GM23338 (cell line): ENCODE data around the gene RCOR1. TPM values are rescaled to one million over a fixed set of nuclear protein-coding genes. Genes with fewer than 3 reads are reported as not detected.

ENCODE experiments used
- ATAC-seq: fragments of 200-7000 bp; cut with Tn5 transposase; 3 replicates; pipeline ENCODE4 v1.9.1; 2020
- DNase-seq: peaks from one replicate; pipeline ENCODE4 v3.0.0-alpha.2; 2015; ENCODE audit warnings: low spot score
- H2AFZ ChIP-seq: fragments of 200-600 bp; sonication (generic); 2 replicates; pipeline ENCODE4 v1.8.0; 2016; ENCODE audit warnings: antibody characterized with exemption, mild to moderate bottlenecking, moderate library complexity
- H3F3A ChIP-seq: fragments of 200-600 bp; sonication (generic); replicated peaks from 2 replicates; pipeline ENCODE4 v1.8.0; 2017; ENCODE audit warnings: antibody characterized with exemption, mixed run types, low read depth
- H3K27ac ChIP-seq: fragments of 200-600 bp; sonication (generic); 2 replicates; pipeline ENCODE4 v1.6.1; 2016; ENCODE audit warnings: low read depth
- H3K27me3 ChIP-seq: fragments of 200-600 bp; sonication (generic); 2 replicates; pipeline ENCODE4 v1.8.0; 2016; ENCODE audit warnings: mild to moderate bottlenecking, mixed run types, moderate library complexity; ENCODE audit not compliant: insufficient read depth
- H3K36me3 ChIP-seq: fragments of 200-600 bp; sonication (generic); 2 replicates; pipeline ENCODE4 v1.8.0; 2016; ENCODE audit warnings: mild to moderate bottlenecking; ENCODE audit not compliant: insufficient read depth
- H3K4me1 ChIP-seq: fragments of 200-600 bp; sonication (generic); 2 replicates; pipeline ENCODE4 v1.8.0; 2016; ENCODE audit warnings: mild to moderate bottlenecking, moderate library complexity; ENCODE audit not compliant: insufficient read depth
- H3K4me2 ChIP-seq: fragments of 200-600 bp; sonication (generic); 2 replicates; pipeline ENCODE4 v1.7.1; 2017; ENCODE audit warnings: mixed run types
- H3K4me3 ChIP-seq: fragments of 200-600 bp; sonication (generic); 2 replicates; pipeline ENCODE4 v1.6.1; 2016; ENCODE audit warnings: mixed run types
- H3K79me2 ChIP-seq: fragments of 200-600 bp; sonication (generic); replicated peaks from 2 replicates; pipeline ENCODE4 v1.8.0; 2017; ENCODE audit warnings: mild to moderate bottlenecking; ENCODE audit not compliant: insufficient read depth
- H3K9me2 ChIP-seq: fragments of 200-600 bp; sonication (generic); 2 replicates; pipeline ENCODE4 v1.8.0; 2017; ENCODE audit not compliant: insufficient read depth
- H4K20me1 ChIP-seq: fragments of 200-600 bp; sonication (generic); replicated peaks from 2 replicates; pipeline ENCODE4 v1.8.0; 2017; ENCODE audit warnings: mild to moderate bottlenecking; ENCODE audit not compliant: insufficient read depth
- H3K27ac Mint-ChIP-seq: 2 replicates; pipeline ENCODE4 v1.8.0; 2020; ENCODE audit warnings: inconsistent platforms, mild to moderate bottlenecking, moderate library complexity, mixed read lengths
- H3K27me3 Mint-ChIP-seq: 3 replicates; pipeline ENCODE4 v1.8.0; 2022; ENCODE audit warnings: low read depth, mild to moderate bottlenecking, moderate library complexity, mixed read lengths, inconsistent platforms; ENCODE audit not compliant: insufficient read depth, poor library complexity
- H3K36me3 Mint-ChIP-seq: 3 replicates; pipeline ENCODE4 v1.8.0; 2021; ENCODE audit warnings: low read depth, mild to moderate bottlenecking, inconsistent platforms, moderate library complexity, mixed read lengths
- H3K4me1 Mint-ChIP-seq: 3 replicates; pipeline ENCODE4 v1.8.0; 2020; ENCODE audit warnings: mild to moderate bottlenecking, inconsistent platforms, mixed read lengths
- H3K4me3 Mint-ChIP-seq: 3 replicates; pipeline ENCODE4 v1.8.0; 2021; ENCODE audit warnings: moderate library complexity, mild to moderate bottlenecking, inconsistent platforms, mixed read lengths
- H3K9me3 Mint-ChIP-seq: 3 replicates; pipeline ENCODE4 v1.8.0; 2020; ENCODE audit warnings: moderate library complexity, mild to moderate bottlenecking, inconsistent platforms, mixed read lengths
- CREB1 ChIP-seq: fragments of 250-450 bp; sonication (Bioruptor Pico); IDR thresholded peaks from 2 replicates; pipeline ENCODE4 v1.5.0; 2020; ENCODE audit warnings: low read depth, mild to moderate bottlenecking, moderate library complexity
- CTCF ChIP-seq, 2 experiments: fragments of 200-600 bp in 1 of 2; sonication (generic) in 1 of 2; conservative IDR thresholded peaks; 2 replicates each; pipeline versions ENCODE4 v1.5.1 to v1.6.1; 2016 to 2017; ENCODE audit warnings: antibody characterized with exemption in 2 of 2, low read depth in 2 of 2, mild to moderate bottlenecking in 2 of 2, moderate library complexity in 1 of 2
- EZH2 ChIP-seq: fragments of 200-600 bp; sonication (generic); IDR thresholded peaks from one replicate; pipeline ENCODE4 v1.8.0; 2017; ENCODE audit warnings: antibody characterized with exemption, mild to moderate bottlenecking, low read depth; ENCODE audit not compliant: unreplicated experiment
- EZH2phosphoT487 ChIP-seq: fragments of 200-600 bp; sonication (generic); IDR thresholded peaks from one replicate; pipeline ENCODE4 v1.8.1; 2018; ENCODE audit warnings: antibody characterized with exemption; ENCODE audit not compliant: unreplicated experiment
- POLR2AphosphoS5 ChIP-seq: IDR thresholded peaks from 2 replicates; pipeline ENCODE4 v1.6.1; 2016; ENCODE audit warnings: antibody characterized with exemption, low read depth
- REST ChIP-seq: IDR thresholded peaks from one replicate; pipeline ENCODE4 v1.6.1; 2018; ENCODE audit warnings: antibody characterized with exemption; ENCODE audit not compliant: unreplicated experiment
- STAT1 ChIP-seq: IDR thresholded peaks from one replicate; pipeline ENCODE4 v1.6.1; 2016; ENCODE audit warnings: antibody characterized with exemption; ENCODE audit not compliant: unreplicated experiment
- ZNF331 ChIP-seq: fragments of 250-450 bp; sonication (Bioruptor Pico); IDR thresholded peaks from 2 replicates; pipeline ENCODE4 v1.5.0; 2020; ENCODE audit warnings: low read depth, mild to moderate bottlenecking, moderate library complexity
- ZNF462 ChIP-seq: fragments of 250-450 bp; sonication (Bioruptor Pico); IDR thresholded peaks from 2 replicates; pipeline ENCODE4 v1.5.0; 2020; ENCODE audit warnings: mild to moderate bottlenecking, moderate library complexity
- polyA plus RNA-seq: library from polyadenylated mRNA; unstranded; fragments of >200 nt; fragmentation: Nextera tagmentation; extraction: Ambion mirVana; gene quantifications from 2 replicates; pipeline ENCODE4 v1.2.1, GENCODE V29; 2016
- total RNA-seq: library from RNA; depleted of rRNA; stranded (reverse); fragments of >200 nt; shearing (Covaris generic); gene quantifications from 2 replicates; pipeline ENCODE4 v1.2.3, GENCODE V29; 2014

RCOR1 gene
- total and polyA plus RNA-seq, 2 experiments from 2014 or later = 7.6 to 26.1 TPM

- no peak for TF ChIP-seq ZNF462 (CRISPR knock-in tag)
- no peak for TF ChIP-seq EZH2phosphoT487
- no peak for TF ChIP-seq REST
- TF ChIP-seq EZH2 = no peak
- no peak for TF ChIP-seq ZNF331 (CRISPR knock-in tag)
Observed at GRCh38 chr14:102750376-102750775, 157.9 kb downstream of the RCOR1 start (continued).

- Histone ChIP-seq H3K9me2 (no peaks in the 10 kb centered on the region), H3K27ac (no peak overlapping the region), H3K79me2 (no peaks in the 10 kb centered on the region), H3K27me3 (no peaks in the 10 kb centered on the region), H3K4me1 (peaks cover 4% of the 10 kb centered on the region; the same call in 1 of the 2 replicates), H4K20me1 (no peaks in the 10 kb centered on the region), H3K4me3 (no peak overlapping the region), H3F3A (0 out of 2 replicates have a peak, but pooled peaks cover 4% of the 10 kb centered on the region), H3K36me3 (no peaks in the 10 kb centered on the region), H3K4me2 (no peak overlapping the region), H2AFZ (no peak overlapping the region)
- Mint-ChIP-seq H3K27ac (no peak overlapping the region), H3K27me3 (peaks cover 14% of the 10 kb centered on the region), H3K4me1 (peaks cover 17% of the 10 kb centered on the region), H3K9me3 (no peaks in the 10 kb centered on the region), H3K36me3 (peaks cover 3% of the 10 kb centered on the region; the same call in 2 of the 3 replicates), H3K4me3 (no peak overlapping the region)
- no peak; the same call in 2 of the 3 replicates for ATAC-seq
- no peak for TF ChIP-seq CTCF (conservative IDR thresholded peaks at IDR 0.05; ENCODE audit: low read depth in 2 of 2)
- no peak for TF ChIP-seq ZNF331 (CRISPR knock-in tag)
- TF ChIP-seq CREB1 (CRISPR knock-in tag) = no peak
- TF ChIP-seq POLR2AphosphoS5 = no peak
- no peak for TF ChIP-seq STAT1
- no peak for TF ChIP-seq EZH2phosphoT487
- DNase-seq = no peak
Observed at GRCh38 chr14:102751088-102751487, 158.6 kb downstream of the RCOR1 start.
